Lower leg skin (tissue), 3 donors: ENCODE measurements around the gene MEAF6.

Source experiments
- CTCF ChIP-seq, 3 donors: fragments of 450-650 bp; IDR thresholded peaks; one replicate each; pipeline ENCODE4 v1.5.1; 2016; ENCODE audit warnings: antibody characterized with exemption in 3 of 3, mild to moderate bottlenecking in 3 of 3, moderate library complexity in 2 of 3
- POLR2A ChIP-seq, 2 donors: fragments of 450-650 bp; IDR thresholded peaks; one replicate each; pipeline ENCODE4 v1.6.1; 2016 to 2017; ENCODE audit warnings: antibody characterized with exemption in 2 of 2, mild to moderate bottlenecking in 1 of 2, moderate library complexity in 1 of 2

- TF ChIP-seq CTCF (IDR thresholded peaks at IDR 0.05) (no peak), POLR2A (IDR thresholded peaks at IDR 0.05) (no peak)
These were observed 46.5 kb downstream of the MEAF6 start for GRCh38 chr1:37468037-37468436.
